Neutrophil (primary cell): ENCODE measurements around the gene ABCG1.
"Not testable (repeated sequence)": the region's sequence is repeated elsewhere in the genome, so short reads cannot be mapped to it uniquely, and the experiment has no call there.

Experiments
- H3K27ac ChIP-seq: fragments of 200-600 bp; sonication (generic); 2 replicates; pipeline ENCODE4 v1.5.1; 2016; ENCODE audit warnings: mild to moderate bottlenecking, moderate library complexity
- H3K27me3 ChIP-seq: fragments of 200-600 bp; sonication (generic); 2 replicates; pipeline ENCODE4 v1.6.0; 2016; ENCODE audit warnings: mild to moderate bottlenecking
- H3K36me3 ChIP-seq: fragments of 200-600 bp; sonication (generic); 2 replicates; pipeline ENCODE4 v1.5.1; 2017
- H3K4me1 ChIP-seq, 2 experiments: fragments of 200-600 bp in 1 of 2; sonication (generic) in 1 of 2; 1 replicate in 1 of 2; 2 replicates in 1 of 2; pipeline versions ENCODE4 v1.5.1 to v1.6.1; 2013 to 2016; ENCODE audit warnings: low read depth in 1 of 2, low read length in 1 of 2, mild to moderate bottlenecking in 1 of 2, moderate library complexity in 1 of 2; ENCODE audit not compliant: control insufficient read depth in 1 of 2, insufficient read depth in 1 of 2
- H3K4me3 ChIP-seq, 2 experiments: fragments of 200-600 bp in 1 of 2; sonication (generic) in 1 of 2; 1 replicate in 1 of 2; 2 replicates in 1 of 2; pipeline ENCODE4 v1.5.1; 2013 to 2016; ENCODE audit warnings: low read depth in 1 of 2, low read length in 1 of 2, mild to moderate bottlenecking in 1 of 2, moderate library complexity in 1 of 2
- H3K9me3 ChIP-seq: fragments of 200-600 bp; sonication (generic); 2 replicates; pipeline ENCODE4 v1.5.1; 2016
- CTCF ChIP-seq: fragments of 200-600 bp; sonication (generic); IDR thresholded peaks from 2 replicates; pipeline ENCODE4 v1.5.1; 2016; ENCODE audit warnings: antibody characterized with exemption

The ABCG1 gene

GRCh38 chr21:42175110-42175710 is 43.7 kb upstream of the ABCG1 start:
- H3K27me3 ChIP-seq, result no peaks in the 10 kb centered on the region
- no peaks in the 10 kb centered on the region for H3K9me3 ChIP-seq
- H3K4me1 ChIP-seq, result no peaks in the 10 kb centered on the region
- no peak overlapping the region for H3K4me3 ChIP-seq
- no peaks in the 10 kb centered on the region for H3K36me3 ChIP-seq
- no peak for TF ChIP-seq CTCF
- H3K27ac ChIP-seq, result no peak overlapping the region

GRCh38 chr21:42176859-42177258 is 42.1 kb upstream of the ABCG1 start:
- no peak for TF ChIP-seq CTCF
- no peaks in the 10 kb centered on the region for H3K9me3 ChIP-seq
- H3K4me1 ChIP-seq, result no peaks in the 10 kb centered on the region

GRCh38 chr21:42179316-42179715 is 39.6 kb upstream of the ABCG1 start:
- no peaks in the 10 kb centered on the region for H3K9me3 ChIP-seq
- H3K4me1 ChIP-seq, result no peaks in the 10 kb centered on the region
- TF ChIP-seq CTCF, result no peak
- H3K4me3 ChIP-seq, result no peak overlapping the region
- H3K27ac ChIP-seq, result no peak overlapping the region
- H3K27me3 ChIP-seq, result no peaks in the 10 kb centered on the region
- no peaks in the 10 kb centered on the region for H3K36me3 ChIP-seq

More at GRCh38 chr21:42176859-42177258, 42.1 kb upstream of the ABCG1 start:
- H3K4me3 ChIP-seq, result no peak overlapping the region
- no peaks in the 10 kb centered on the region for H3K27me3 ChIP-seq
- no peaks in the 10 kb centered on the region for H3K36me3 ChIP-seq
- H3K27ac ChIP-seq, result no peak overlapping the region

- H3K27me3 ChIP-seq, H3K4me3 ChIP-seq, H3K9me3 ChIP-seq, H3K36me3 ChIP-seq, H3K4me1 ChIP-seq, H3K27ac ChIP-seq: not testable (repeated sequence)
Observed at GRCh38 chr21:42180001-42180400, 38.9 kb upstream of the ABCG1 start.

- Histone ChIP-seq H3K4me3 (no peak overlapping the region), H3K27ac (no peak overlapping the region), H3K9me3 (no peaks in the 10 kb centered on the region), H3K27me3 (no peaks in the 10 kb centered on the region), H3K36me3 (no peaks in the 10 kb centered on the region), H3K4me1 (peaks cover 13 to 17% of the 10 kb centered on the region in 2 experiments)
- no peak for TF ChIP-seq CTCF
Observed at GRCh38 chr21:42182713-42183371, 36.1 kb upstream of the ABCG1 start.

- Histone ChIP-seq H3K9me3 (no peaks in the 10 kb centered on the region), H3K4me1 (peaks cover 20 to 25% of the 10 kb centered on the region in 2 experiments), H3K4me3 (no peak overlapping the region)
Observed at GRCh38 chr21:42183374-42184266, 35.3 kb upstream of the ABCG1 start.

More at GRCh38 chr21:42183374-42184266, 35.3 kb upstream of the ABCG1 start:
- TF ChIP-seq CTCF, result no peak
- H3K27ac ChIP-seq, result no peak overlapping the region
- H3K36me3 ChIP-seq, result no peaks in the 10 kb centered on the region
- no peaks in the 10 kb centered on the region for H3K27me3 ChIP-seq
